Measurements from ENCODE around the gene FTO.

FTO gene

GRCh38 chr16:54156349-54156748 is 452.4 kb downstream of the FTO start:
- no peak for DNase-seq (ENCODE audit: low read depth in 3 of 3)

GRCh38 chr16:54158986-54159385 is 455.0 kb downstream of the FTO start:
- no peak for DNase-seq (ENCODE audit: low read depth in 3 of 3)

- no peak for DNase-seq (ENCODE audit: low read depth in 3 of 3)
Measured at GRCh38 chr16:54159490-54160080, 455.6 kb downstream of the FTO start.

GRCh38 chr16:54160252-54160860 is 456.4 kb downstream of the FTO start:
- no peak for DNase-seq (ENCODE audit: low read depth in 3 of 3)

GRCh38 chr16:54160939-54161897 is 457.3 kb downstream of the FTO start:
- no peak for DNase-seq (ENCODE audit: low read depth in 3 of 3)

- DNase-seq (ENCODE audit: low read depth in 3 of 3), result no peak
Measured at GRCh38 chr16:54163197-54163843, 459.4 kb downstream of the FTO start.

GRCh38 chr16:54164789-54165173 is 460.8 kb downstream of the FTO start:
- no peak for DNase-seq (ENCODE audit: low read depth in 3 of 3)

- no peak for DNase-seq (ENCODE audit: low read depth in 3 of 3)
Measured at GRCh38 chr16:54165174-54165911, 461.4 kb downstream of the FTO start.

- DNase-seq (ENCODE audit: low read depth in 3 of 3), result no peak
Measured at GRCh38 chr16:54165912-54166865, 462.2 kb downstream of the FTO start.

- DNase-seq (ENCODE audit: low read depth in 3 of 3), result no peak
Measured at GRCh38 chr16:54169112-54169511, 465.2 kb downstream of the FTO start.

GRCh38 chr16:54171626-54172537 is 467.9 kb downstream of the FTO start:
- no peak for DNase-seq (ENCODE audit: low read depth in 3 of 3)

- DNase-seq (ENCODE audit: low read depth in 3 of 3), result no peak
Measured at GRCh38 chr16:54173490-54173889, 469.5 kb downstream of the FTO start.

GRCh38 chr16:54174201-54174600 is 470.2 kb downstream of the FTO start:
- no peak for DNase-seq (ENCODE audit: low read depth in 3 of 3)

- DNase-seq (ENCODE audit: low read depth in 3 of 3), result no peak
Measured at GRCh38 chr16:54174750-54175149, 470.8 kb downstream of the FTO start.

GRCh38 chr16:54175169-54175551 is 471.2 kb downstream of the FTO start:
- no peak for DNase-seq (ENCODE audit: low read depth in 3 of 3)

- no peak for DNase-seq (ENCODE audit: low read depth in 3 of 3)
Measured at GRCh38 chr16:54175552-54176375, 471.8 kb downstream of the FTO start.

- no peak for DNase-seq (ENCODE audit: low read depth in 3 of 3)
Measured at GRCh38 chr16:54176376-54176901, 472.5 kb downstream of the FTO start.
